ENCODE data around the gene EIF2B5. TPM values are rescaled to one million over a fixed set of nuclear protein-coding genes. Genes with fewer than 3 reads are reported as not detected.
"Not testable (repeated sequence)": the region's sequence is repeated elsewhere in the genome, so short reads cannot be mapped to it uniquely, and the experiment has no call there.

The EIF2B5 gene
- total RNA-seq, 1 donor from 2014 or later, result 26.1 TPM

DNA sequence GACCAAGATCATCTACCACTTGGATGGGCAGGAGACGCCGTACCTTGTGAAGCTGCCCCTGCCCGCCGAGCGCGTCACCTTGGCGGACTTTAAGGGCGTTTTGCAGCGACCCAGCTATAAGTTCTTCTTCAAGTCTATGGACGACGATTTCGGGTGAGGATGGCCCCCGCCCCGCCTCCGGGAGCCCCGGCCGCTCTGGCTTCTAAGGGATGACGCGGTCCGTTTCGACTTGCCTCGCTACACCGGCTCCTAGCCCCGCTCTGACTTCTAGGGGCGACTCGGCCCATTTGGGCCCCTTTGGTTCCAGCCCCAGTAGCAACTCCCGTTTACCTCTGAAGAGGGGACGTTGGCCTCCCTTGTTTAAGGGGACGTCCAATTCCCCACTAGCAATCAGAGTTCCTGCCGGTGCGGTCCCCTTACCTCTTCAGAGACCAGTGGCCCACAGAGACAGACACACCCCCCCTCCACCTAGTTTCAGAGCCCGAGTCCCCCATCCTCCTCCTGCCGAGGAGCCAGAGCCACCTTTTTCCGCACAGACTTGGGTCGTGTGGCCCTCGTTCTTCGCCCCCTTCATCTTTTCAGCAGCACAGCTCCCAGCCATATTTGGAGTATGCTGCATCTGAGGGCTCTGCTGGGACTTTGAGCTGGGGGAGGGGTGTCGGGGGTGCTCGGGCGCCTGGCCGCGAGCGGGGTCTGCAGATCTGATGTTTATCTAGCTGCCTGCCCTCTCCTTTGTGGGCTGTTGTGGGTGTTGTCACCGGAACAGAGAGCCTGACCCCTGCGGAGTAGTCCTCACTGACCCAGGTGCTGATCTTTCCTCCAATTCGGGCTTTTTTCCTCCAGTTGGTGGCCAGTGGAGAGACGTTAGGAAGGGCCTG lies 20.7 kb downstream of the EIF2B5 start:
- peaks cover 48% of the 10 kb centered on the region for H3K4me1 Mint-ChIP-seq (ENCODE audit: low read depth)
- H3K9me3 Mint-ChIP-seq (ENCODE audit: low read depth), result no peaks in the 10 kb centered on the region
- DNase-seq (ENCODE audit: low spot score), result no peak
- H3K27ac Mint-ChIP-seq (ENCODE audit: unreplicated experiment), result peak overlapping the region; percentile 91
- TF ChIP-seq, protein P1, sequence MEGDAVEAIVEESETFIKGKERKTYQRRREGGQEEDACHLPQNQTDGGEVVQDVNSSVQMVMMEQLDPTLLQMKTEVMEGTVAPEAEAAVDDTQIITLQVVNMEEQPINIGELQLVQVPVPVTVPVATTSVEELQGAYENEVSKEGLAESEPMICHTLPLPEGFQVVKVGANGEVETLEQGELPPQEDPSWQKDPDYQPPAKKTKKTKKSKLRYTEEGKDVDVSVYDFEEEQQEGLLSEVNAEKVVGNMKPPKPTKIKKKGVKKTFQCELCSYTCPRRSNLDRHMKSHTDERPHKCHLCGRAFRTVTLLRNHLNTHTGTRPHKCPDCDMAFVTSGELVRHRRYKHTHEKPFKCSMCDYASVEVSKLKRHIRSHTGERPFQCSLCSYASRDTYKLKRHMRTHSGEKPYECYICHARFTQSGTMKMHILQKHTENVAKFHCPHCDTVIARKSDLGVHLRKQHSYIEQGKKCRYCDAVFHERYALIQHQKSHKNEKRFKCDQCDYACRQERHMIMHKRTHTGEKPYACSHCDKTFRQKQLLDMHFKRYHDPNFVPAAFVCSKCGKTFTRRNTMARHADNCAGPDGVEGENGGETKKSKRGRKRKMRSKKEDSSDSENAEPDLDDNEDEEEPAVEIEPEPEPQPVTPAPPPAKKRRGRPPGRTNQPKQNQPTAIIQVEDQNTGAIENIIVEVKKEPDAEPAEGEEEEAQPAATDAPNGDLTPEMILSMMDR (IDR thresholded peaks at IDR 0.05), result no peak
- no peaks in the 10 kb centered on the region for H3K27me3 Mint-ChIP-seq (ENCODE audit: low read depth)
- peak overlapping the region; percentile 97 for H3K4me3 Mint-ChIP-seq (ENCODE audit: unreplicated experiment)
- H3K36me3 Mint-ChIP-seq (ENCODE audit: low read depth), result no peaks in the 10 kb centered on the region

DNA sequence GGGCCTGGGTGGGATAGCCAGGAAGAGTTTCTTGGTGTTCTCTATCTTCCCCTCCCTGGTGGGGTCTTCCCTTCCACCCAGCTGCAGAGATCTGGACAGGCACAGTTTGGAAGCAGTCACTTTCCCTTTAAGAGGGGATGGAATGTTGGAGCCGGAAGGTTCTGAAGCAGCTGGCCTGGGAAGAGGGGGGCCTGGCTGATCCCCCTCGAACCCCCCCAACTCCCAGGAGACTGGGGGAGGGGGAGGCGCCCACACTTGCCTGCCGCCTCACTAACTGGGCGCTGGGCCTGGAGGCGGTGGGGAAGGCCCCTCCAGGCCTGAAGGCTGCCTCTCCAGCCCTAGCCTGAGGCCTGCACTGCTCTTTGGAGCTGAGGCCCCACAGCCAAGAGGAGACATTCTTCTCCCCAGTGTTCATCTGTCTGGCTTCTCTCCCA lies 21.4 kb downstream of the EIF2B5 start:
- Mint-ChIP-seq H3K9me3 (ENCODE audit: low read depth) (no peaks in the 10 kb centered on the region), H3K4me3 (ENCODE audit: unreplicated experiment) (peak overlapping the region; percentile 97), H3K27me3 (ENCODE audit: low read depth) (no peaks in the 10 kb centered on the region), H3K27ac (ENCODE audit: unreplicated experiment) (peak overlapping the region; percentile 91), H3K36me3 (ENCODE audit: low read depth) (peaks cover 1% of the 10 kb centered on the region), H3K4me1 (ENCODE audit: low read depth) (peaks cover 55% of the 10 kb centered on the region)
- DNase-seq (ENCODE audit: low spot score), result no peak
- TF ChIP-seq, protein P1 (IDR thresholded peaks at IDR 0.05), result no peak

DNA sequence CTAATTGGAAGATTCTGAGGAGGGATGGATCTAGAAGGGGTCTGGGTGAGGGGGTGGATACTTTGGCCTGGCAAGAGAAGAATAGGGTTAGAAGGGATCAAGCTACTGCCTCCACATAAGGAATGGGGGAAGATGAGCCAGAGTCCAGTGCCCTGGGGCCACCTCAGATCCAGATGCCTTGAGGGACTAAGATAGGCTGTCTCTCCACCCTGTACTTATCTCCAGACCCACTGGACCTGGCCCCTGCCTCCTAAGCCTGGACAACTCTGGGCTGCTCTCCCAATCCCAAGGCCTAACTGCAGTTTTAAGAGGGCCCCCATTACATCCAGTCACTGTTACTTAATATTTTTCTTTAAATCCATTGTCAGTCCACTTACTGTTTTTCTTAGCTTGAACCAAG lies 22.0 kb downstream of the EIF2B5 start:
- H3K4me3 Mint-ChIP-seq (ENCODE audit: unreplicated experiment), result peak overlapping the region; percentile 97
- H3K36me3 Mint-ChIP-seq (ENCODE audit: low read depth), result peaks cover 1% of the 10 kb centered on the region
- no peaks in the 10 kb centered on the region for H3K27me3 Mint-ChIP-seq (ENCODE audit: low read depth)
- no peak for DNase-seq (ENCODE audit: low spot score)
- peak overlapping the region; percentile 91 for H3K27ac Mint-ChIP-seq (ENCODE audit: unreplicated experiment)
- H3K4me1 Mint-ChIP-seq (ENCODE audit: low read depth), result peaks cover 61% of the 10 kb centered on the region
- no peaks in the 10 kb centered on the region for H3K9me3 Mint-ChIP-seq (ENCODE audit: low read depth)
- TF ChIP-seq, protein P1 (IDR thresholded peaks at IDR 0.05), result no peak

DNA sequence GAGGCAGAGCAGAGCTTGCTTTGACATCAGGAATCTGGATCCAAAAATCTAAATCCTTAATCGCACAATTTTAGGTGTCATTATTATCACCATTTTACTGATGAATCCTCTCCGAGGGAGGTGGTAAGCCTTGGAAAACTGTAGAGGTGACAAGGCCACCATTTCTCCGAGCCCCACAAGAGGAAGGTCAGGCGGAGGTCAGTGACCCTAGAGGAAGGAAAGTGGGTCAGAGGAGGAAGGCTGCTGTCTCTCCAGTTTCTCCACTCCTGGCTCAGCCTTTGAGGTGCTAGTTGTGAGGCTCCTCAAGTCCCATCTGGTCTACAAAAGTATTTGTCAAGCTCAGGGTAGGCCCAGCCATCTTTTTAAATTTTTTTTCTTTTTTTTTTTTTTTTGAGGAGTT lies 23.2 kb downstream of the EIF2B5 start:
- Mint-ChIP-seq H3K36me3 (ENCODE audit: low read depth) (peaks cover 1% of the 10 kb centered on the region), H3K9me3 (ENCODE audit: low read depth) (no peaks in the 10 kb centered on the region), H3K27me3 (ENCODE audit: low read depth) (no peaks in the 10 kb centered on the region), H3K4me3 (ENCODE audit: unreplicated experiment) (peak overlapping the region; percentile 35), H3K27ac (ENCODE audit: unreplicated experiment) (peak overlapping the region; percentile 71), H3K4me1 (ENCODE audit: low read depth) (peaks cover 60% of the 10 kb centered on the region)
- TF ChIP-seq, protein P1 (IDR thresholded peaks at IDR 0.05), result no peak
- DNase-seq (ENCODE audit: low spot score), result no peak

DNA sequence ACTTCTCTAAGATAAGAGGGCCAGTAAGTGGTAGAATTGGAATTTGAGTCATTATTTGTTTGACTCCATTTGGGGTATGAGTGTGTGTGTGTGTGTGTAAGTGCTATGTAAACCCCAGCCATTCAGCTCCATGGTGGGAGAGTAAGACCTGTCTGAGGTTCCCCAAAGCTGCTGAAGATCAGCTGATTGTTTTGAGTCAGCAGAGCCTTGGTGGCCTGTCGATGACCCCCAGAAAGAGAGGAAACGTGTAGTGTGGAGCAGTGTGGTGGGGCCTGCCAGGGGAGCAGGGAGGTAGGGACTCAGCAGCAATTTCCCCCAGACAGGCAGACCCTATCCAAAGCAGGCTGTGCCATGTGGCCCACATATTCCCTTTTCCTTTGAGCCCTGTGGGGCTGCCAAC lies 25.3 kb downstream of the EIF2B5 start:
- Mint-ChIP-seq H3K9me3 (ENCODE audit: low read depth) (no peaks in the 10 kb centered on the region), H3K36me3 (ENCODE audit: low read depth) (peaks cover 10% of the 10 kb centered on the region), H3K27ac (ENCODE audit: unreplicated experiment) (peak overlapping the region; percentile 92), H3K27me3 (ENCODE audit: low read depth) (no peaks in the 10 kb centered on the region), H3K4me3 (ENCODE audit: unreplicated experiment) (peak overlapping the region; percentile 1), H3K4me1 (ENCODE audit: low read depth) (peaks cover 46% of the 10 kb centered on the region)
- TF ChIP-seq, protein P1 (IDR thresholded peaks at IDR 0.05), result no peak
- DNase-seq (ENCODE audit: low spot score), result no peak

DNA sequence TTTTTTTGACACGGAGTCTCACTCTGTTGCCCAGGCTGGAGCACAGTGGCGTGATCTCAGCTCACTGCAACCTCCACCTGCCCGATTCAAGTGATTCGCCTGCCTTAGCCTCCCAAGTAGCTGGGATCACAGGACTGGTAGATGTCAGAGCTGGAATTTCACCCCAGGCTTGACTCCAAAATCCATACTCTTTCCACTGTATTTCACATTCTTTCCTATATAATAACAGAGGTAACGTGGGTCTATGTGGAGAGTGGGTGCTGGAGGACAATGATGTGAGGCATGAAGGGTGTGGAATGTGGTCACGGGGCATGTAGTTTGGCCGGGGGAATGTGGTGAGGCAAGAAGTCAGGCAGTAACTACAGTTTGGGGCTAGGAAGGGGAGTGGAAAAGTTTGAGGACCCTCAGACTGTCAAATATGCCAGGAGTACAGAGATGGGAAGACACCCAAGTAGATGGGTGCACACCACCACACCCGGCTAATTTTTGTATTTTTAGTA lies 27.5 kb downstream of the EIF2B5 start:
- peak overlapping the region; percentile 4 for H3K27ac Mint-ChIP-seq (ENCODE audit: unreplicated experiment)
- H3K27me3 Mint-ChIP-seq (ENCODE audit: low read depth); H3K9me3 Mint-ChIP-seq (ENCODE audit: low read depth); DNase-seq (ENCODE audit: low spot score); H3K4me3 Mint-ChIP-seq (ENCODE audit: unreplicated experiment): not testable (repeated sequence)
- H3K4me1 Mint-ChIP-seq (ENCODE audit: low read depth), result peaks cover 41% of the 10 kb centered on the region
- peaks cover 23% of the 10 kb centered on the region for H3K36me3 Mint-ChIP-seq (ENCODE audit: low read depth)

Measured in chondrocyte (in vitro differentiated cells).